Stimulated activated CD8-positive, alpha-beta memory T cell treated with anti-CD3 and anti-CD28 coated beads, Interleukin-4, amount 100 ng/mL, for 1 hour (primary cell): ENCODE results near the gene ZNF142.
"Not testable (repeated sequence)": the region's sequence is repeated elsewhere in the genome, so short reads cannot be mapped to it uniquely, and the experiment has no call there.

ENCODE experiments used
- DNase-seq, 2 donors: peaks; one replicate each; pipeline ENCODE4 v3.0.0-alpha.2; 2020; ENCODE audit warnings: low read depth in 2 of 2, low spot score in 1 of 2

The ZNF142 gene, protein sequence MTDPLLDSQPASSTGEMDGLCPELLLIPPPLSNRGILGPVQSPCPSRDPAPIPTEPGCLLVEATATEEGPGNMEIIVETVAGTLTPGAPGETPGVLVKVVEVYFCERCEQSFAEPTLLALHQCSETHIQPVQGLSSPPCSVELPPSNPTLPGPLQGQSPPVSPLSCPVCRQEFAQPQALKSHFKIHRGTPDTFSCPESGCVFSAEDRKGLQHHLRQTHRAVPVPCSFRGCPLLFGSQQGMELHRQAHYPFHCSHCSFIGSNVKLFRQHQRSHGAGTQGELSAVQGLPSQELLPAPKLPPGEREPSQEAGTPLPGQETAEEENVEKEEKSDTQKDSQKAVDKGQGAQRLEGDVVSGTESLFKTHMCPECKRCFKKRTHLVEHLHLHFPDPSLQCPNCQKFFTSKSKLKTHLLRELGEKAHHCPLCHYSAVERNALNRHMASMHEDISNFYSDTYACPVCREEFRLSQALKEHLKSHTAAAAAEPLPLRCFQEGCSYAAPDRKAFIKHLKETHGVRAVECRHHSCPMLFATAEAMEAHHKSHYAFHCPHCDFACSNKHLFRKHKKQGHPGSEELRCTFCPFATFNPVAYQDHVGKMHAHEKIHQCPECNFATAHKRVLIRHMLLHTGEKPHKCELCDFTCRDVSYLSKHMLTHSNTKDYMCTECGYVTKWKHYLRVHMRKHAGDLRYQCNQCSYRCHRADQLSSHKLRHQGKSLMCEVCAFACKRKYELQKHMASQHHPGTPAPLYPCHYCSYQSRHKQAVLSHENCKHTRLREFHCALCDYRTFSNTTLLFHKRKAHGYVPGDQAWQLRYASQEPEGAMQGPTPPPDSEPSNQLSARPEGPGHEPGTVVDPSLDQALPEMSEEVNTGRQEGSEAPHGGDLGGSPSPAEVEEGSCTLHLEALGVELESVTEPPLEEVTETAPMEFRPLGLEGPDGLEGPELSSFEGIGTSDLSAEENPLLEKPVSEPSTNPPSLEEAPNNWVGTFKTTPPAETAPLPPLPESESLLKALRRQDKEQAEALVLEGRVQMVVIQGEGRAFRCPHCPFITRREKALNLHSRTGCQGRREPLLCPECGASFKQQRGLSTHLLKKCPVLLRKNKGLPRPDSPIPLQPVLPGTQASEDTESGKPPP (N-terminal part only)

GRCh38 chr2:218659258-218659987 lies at the start of gene ZNF142, which contains the start of gene BCS1L:
TSS of gene ZNF142 (minus strand) at chr2:218659623. CDS start at chr2:218656429, 3,194 bp downstream.
TSS of gene BCS1L (plus strand) at chr2:218659683. CDS start at chr2:218660988, 1,305 bp downstream.
- peak; percentile 74 to 81 for DNase-seq

DNA sequence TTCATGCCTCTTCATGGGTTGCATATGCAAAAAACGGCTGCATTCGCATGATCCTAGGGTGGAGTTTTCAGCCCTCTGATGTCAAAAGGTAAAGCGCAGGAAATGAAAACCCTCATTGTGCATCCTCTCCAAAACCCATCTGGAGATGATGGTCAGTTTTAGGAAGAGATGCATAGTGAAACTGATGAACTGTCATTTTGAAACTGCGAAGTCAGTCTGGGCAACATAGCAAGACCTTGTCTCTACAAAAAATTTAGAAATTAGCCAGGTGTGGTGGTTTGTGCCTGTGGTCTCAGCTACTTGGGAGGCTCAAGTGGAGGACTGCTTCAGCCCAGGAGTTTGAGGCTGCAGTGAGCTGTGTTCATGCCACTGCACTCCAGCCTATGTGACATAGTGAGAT lies 48.7 kb upstream of the ZNF142 start:
- DNase-seq, result no peak

DNA sequence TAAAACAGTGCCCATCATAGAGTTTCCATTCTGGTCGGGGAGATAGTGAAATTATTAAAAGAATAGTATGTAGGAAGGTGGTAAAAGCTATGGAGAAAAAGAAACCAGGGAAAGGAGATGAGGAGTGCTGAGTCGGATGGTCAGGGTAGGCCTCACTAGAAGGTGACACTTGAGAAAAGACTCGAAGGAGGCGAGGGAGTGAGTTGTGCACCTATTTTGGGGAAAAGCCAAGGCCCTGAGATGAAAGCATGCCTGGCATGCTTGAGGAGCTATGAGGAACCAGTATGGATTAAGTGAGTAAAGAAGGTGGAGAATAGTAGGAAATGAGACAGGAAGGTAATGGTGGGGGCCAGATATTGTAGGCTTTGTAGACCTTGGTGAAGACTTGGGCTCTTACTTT lies 43.9 kb upstream of the ZNF142 start:
- DNase-seq, result no peak

DNA sequence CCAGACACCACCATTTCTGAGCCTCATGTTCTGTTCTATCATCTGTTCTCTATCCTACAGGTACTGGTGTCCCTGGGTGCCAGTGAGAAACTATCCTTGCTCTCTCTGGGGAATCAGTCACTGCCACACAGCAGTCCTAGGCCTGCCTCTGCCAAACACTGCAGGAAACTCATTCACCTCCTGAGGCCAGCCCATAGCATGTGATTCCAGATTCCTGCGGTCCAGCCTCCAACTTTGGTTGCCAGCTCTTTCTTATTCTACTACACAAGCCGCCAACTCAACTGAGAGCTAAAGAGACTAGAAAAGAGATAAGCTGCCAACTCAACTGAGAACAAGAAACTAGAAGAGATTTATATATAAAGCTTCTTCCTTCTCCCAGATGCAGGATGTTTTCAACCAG lies 42.4 kb upstream of the ZNF142 start:
- no peak for DNase-seq

- DNase-seq, result no peak
These were observed 39.5 kb upstream of the ZNF142 start for GRCh38 chr2:218698885-218699284.

GRCh38 chr2:218694405-218695145 lies 35.2 kb upstream of the ZNF142 start:
- DNase-seq, result no peak

GRCh38 chr2:218691234-218691633 lies 31.8 kb upstream of the ZNF142 start:
- DNase-seq, result no peak

DNA sequence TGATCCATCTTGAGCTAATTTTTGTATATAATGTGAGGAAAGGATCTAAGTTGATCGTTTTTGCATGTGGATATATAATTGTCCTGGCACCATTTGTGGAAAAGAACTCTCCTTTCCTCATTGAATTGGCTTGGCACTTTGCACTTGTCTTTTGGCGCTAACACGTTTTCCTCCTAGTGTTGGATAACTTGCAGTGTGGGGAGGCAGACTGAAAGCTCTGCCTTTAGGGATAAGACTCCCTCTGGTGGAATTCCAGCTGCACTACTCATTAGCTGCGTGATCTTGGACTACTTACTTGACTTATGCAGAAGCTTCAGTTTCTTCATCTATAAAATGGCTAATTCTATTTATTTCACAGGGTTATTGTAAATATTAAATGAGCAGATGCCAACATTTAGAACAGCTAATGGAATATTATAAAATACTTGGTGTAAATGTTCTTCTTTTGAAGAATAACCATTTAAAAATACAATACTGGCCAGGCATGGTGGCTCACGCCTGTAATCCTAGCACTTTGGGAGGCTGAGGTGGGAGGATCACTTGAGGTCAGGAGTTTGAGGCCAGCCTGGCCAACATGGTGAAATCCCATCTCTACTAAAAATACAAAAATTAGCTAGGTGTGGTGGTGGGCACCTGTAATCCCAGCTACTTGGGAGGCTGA lies 28.1 kb upstream of the ZNF142 start:
- not testable (repeated sequence) for DNase-seq

DNA sequence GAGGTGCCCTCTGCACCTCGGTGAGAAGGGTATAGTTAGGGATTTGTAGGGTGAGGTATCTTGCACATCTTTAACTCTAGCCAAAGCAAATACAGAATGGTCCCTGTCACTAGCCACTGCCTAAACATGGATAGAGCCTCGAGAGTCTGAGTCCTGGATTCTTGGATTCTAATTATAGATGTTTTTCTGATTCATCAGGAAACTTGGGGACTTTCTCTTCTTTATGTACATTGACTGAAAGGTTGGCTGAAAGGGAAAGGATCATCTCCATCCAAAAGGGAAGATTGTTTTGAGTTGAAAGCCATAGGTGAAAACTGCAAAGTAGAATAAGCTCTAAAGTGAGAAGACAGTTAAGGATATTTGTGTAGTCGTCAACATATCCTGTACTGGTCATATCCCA lies 20.6 kb upstream of the ZNF142 start:
- DNase-seq, result no peak

DNA sequence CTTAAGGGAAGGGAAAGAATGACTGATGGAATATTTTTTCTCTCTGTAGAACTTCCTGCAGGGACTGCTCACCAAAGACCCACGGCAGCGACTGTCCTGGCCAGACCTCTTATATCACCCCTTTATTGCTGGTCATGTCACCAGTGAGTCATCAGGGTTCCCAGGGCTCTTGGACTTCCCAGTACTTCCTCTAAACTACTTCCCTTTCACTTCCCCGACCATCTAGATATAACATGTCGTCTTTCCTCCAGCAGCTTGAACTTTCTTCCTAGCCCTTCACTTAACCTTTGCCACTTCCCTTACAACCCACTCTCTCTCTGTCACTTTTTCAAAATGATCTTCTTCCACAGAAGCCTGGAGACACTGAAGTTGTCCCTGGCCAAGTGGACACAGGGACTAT lies 19.7 kb upstream of the ZNF142 start:
- DNase-seq, result no peak

- DNase-seq, result peak; percentile 47 to 71
These were observed 12.5 kb upstream of the ZNF142 start, which contains the start of the genes RNF25 and STK36 for GRCh38 chr2:218671654-218672566. TSS of gene RNF25 (minus strand) at chr2:218672002. CDS start at chr2:218671970, 32 bp downstream. TSS of gene STK36 (plus strand) at chr2:218672086. CDS start at chr2:218672830, 744 bp downstream.

GRCh38 chr2:218671097-218671653 lies 11.8 kb upstream of the ZNF142 start:
- no peak for DNase-seq

DNA sequence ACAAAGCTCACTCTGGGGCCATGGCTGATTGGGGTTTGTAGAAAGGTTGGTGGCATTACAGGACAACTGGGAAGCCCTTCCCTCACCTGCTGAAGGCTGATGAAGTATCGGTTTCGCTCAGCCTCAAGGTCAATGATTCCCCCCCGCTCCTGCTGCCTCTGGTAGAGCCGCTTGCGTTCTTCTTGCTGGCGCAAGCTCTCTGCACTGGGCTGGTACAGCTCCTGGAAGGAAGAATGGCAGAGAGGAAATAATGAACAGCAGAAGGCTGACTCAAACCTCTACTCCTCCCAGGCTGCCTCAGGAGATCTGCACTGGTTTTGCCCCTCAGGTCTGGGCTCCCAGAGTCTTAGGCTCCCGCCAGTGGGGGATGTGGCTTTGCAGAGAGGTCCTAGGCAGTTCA lies 5.2 kb upstream of the ZNF142 start:
- DNase-seq, result no peak

DNA sequence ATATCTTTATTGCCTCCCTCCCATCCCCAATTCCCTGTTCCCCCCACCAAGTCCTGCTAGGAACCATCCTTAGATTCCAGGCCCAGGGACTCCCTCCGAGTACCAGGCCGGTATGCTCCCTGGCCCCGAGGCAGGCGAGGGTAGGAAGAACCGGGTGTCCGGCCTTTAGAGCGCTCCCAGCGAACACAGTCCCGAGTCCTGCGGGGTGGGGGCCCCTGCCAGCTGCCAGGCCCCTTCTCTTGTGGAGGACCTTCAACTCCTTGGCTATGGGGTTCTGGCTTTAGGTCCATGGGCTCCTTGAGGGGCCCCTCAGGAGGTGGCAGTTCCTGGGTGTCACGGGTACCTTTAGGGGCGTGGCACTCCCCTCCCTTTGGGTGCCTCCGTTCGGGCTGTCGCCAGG lies 4.5 kb upstream of the ZNF142 start:
- DNase-seq, result no peak

- DNase-seq, result no peak
These were observed 3.4 kb upstream of the ZNF142 start for GRCh38 chr2:218662827-218663226.

DNA sequence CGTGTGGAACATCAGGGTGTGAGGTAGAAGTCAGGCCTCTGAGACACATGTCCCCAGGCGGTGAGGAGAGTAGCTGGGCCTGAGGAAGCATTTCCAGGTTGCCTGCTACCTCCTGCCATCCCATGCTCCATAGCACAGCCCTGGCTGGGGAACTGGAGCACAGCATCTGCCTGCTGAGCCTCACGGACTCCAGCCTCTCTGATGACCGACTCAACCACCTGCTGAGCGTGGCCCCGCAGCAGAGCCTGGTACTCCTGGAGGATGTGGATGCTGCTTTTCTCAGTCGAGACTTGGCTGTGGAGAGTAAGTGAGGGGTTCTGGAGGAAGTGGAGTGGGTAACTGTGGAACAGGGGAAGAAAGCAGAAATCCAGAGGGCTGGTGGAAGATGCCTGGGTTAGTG lies 3.0 kb upstream of the ZNF142 start:
- DNase-seq, result no peak

- DNase-seq, result no peak
These were observed 550 bp upstream of the ZNF142 start for GRCh38 chr2:218659988-218660358.

DNA sequence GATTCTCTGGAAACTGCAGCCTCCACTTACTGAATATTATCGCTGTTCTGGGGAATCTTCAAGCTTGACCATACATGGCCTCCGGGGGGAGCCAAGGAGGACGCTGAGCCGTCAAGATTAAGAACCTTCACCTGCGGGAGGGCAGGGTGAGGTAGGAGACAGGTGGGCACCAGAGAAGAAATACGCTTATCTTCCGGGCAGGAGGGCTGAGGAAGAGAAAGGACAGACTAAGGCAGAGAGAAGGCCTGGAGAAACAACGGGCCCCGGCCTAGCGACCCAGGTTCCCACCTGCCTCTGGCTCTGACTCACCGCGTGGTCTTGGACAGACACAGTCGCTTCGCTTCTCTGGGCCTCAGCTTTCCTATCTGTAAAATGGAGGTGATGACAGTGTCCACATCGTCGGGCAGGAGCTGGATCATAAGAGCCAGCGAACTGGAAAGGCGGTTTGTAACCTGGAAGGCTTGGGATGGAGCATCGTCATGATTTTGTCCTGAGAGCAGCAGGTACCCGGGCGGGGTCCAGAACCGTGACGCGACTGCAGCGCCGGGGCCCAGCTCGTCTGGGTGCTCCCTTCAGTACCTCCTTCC lies 659 bp downstream of the ZNF142 start:
- DNase-seq, result peak in 1 of 2 donors; percentile 3
